ENCODE results near the gene CYP1A1.
"Not testable (repeated sequence)": the region's sequence is repeated elsewhere in the genome, so short reads cannot be mapped to it uniquely, and the experiment has no call there.

Gene CYP1A1

GRCh38 chr15:74735305-74735704, 10.0 kb upstream of the CYP1A1 start:
- DNase-seq (ENCODE audit: low read depth), result no peak

GRCh38 chr15:74733269-74733668, 7.9 kb upstream of the CYP1A1 start:
- DNase-seq (ENCODE audit: low read depth), result no peak

- DNase-seq (ENCODE audit: low read depth), result no peak
These were observed 7.5 kb upstream of the CYP1A1 start for GRCh38 chr15:74732846-74733245.

- DNase-seq (ENCODE audit: low read depth), result no peak
These were observed 5.4 kb upstream of the CYP1A1 start for GRCh38 chr15:74730619-74731316.

- not testable (repeated sequence) for DNase-seq (ENCODE audit: low read depth)
These were observed 4.0 kb upstream of the CYP1A1 start for GRCh38 chr15:74729372-74729771.

- not testable (repeated sequence) for DNase-seq (ENCODE audit: low read depth)
These were observed 3.4 kb upstream of the CYP1A1 start for GRCh38 chr15:74728699-74729098.

- DNase-seq (ENCODE audit: low read depth), result no peak
These were observed 2.4 kb upstream of the CYP1A1 start for GRCh38 chr15:74727727-74728126.

GRCh38 chr15:74726774-74727164, 1.4 kb upstream of the CYP1A1 start:
- DNase-seq (ENCODE audit: low read depth), result no peak

- DNase-seq (ENCODE audit: low read depth), result peak; percentile 20
These were observed 781 bp upstream of the CYP1A1 start for GRCh38 chr15:74725845-74726773.

- DNase-seq (ENCODE audit: low read depth), result no peak
These were observed 631 bp downstream of the CYP1A1 start for GRCh38 chr15:74724570-74725224.

- no peak for DNase-seq (ENCODE audit: low read depth)
These were observed 1.5 kb downstream of the CYP1A1 start for GRCh38 chr15:74723754-74724334.

- no peak for DNase-seq (ENCODE audit: low read depth)
These were observed 2.1 kb downstream of the CYP1A1 start for GRCh38 chr15:74723187-74723586.

- no peak for DNase-seq (ENCODE audit: low read depth)
These were observed 2.7 kb downstream of the CYP1A1 start for GRCh38 chr15:74722591-74722990.

- DNase-seq (ENCODE audit: low read depth), result no peak
These were observed 8.7 kb downstream of the CYP1A1 start for GRCh38 chr15:74716651-74717050.

- no peak for DNase-seq (ENCODE audit: low read depth)
These were observed 13.0 kb downstream of the CYP1A1 start for GRCh38 chr15:74712311-74712710.

GRCh38 chr15:74710319-74711094, 14.8 kb downstream of the CYP1A1 start:
- DNase-seq (ENCODE audit: low read depth), result no peak

- no peak for DNase-seq (ENCODE audit: low read depth)
These were observed 15.4 kb downstream of the CYP1A1 start for GRCh38 chr15:74709892-74710291.

GRCh38 chr15:74709011-74709410, 16.3 kb downstream of the CYP1A1 start:
- no peak for DNase-seq (ENCODE audit: low read depth)

- no peak for DNase-seq (ENCODE audit: low read depth)
These were observed 28.5 kb downstream of the CYP1A1 start for GRCh38 chr15:74696808-74697207.

GRCh38 chr15:74696398-74696729, 29.0 kb downstream of the CYP1A1 start:
- no peak for DNase-seq (ENCODE audit: low read depth)

- peak; percentile 74 for DNase-seq (ENCODE audit: low read depth)
These were observed 29.5 kb downstream of the CYP1A1 start, which contains the start of gene EDC3 for GRCh38 chr15:74695597-74696397. Gene EDC3 (minus strand): TSS chr15:74696024. CDS start chr15:74675124, 20,900 bp downstream.

All from T-helper 22 cell (primary cell).